T-cell (primary cell): ENCODE measurements around the gene DCLK3. TPM values are rescaled to one million over a fixed set of nuclear protein-coding genes. Genes with fewer than 3 reads are reported as not detected.

Source experiments
- ATAC-seq, 4 experiments: fragments of 200-7000 bp in 3 of 4; fragments of 150-1000 bp in 1 of 4; cut with Tn5 transposase; replicated peaks in 1 of 4; 1 replicate in 3 of 4; 2 replicates in 1 of 4; pipeline ENCODE4 v1.10.0; 2021; ENCODE audit warnings: moderate library complexity in 3 of 4, mild to moderate bottlenecking in 2 of 4, moderate number of reproducible peaks in 1 of 4
- CTCF ChIA-PET, 2 donors: fragments of 300-600 bp; sonication (Branson Sonifier 250); formaldehyde crosslinking; loops; one replicate each; lab custom pipeline; 2022; ENCODE audit warnings: antibody characterized with exemption in 2 of 2; lab: Charles Lee
- POLR2A ChIA-PET, 2 donors: fragments of 300-600 bp; sonication (Branson Sonifier 250); formaldehyde crosslinking; loops; one replicate each; lab custom pipeline; 2022; ENCODE audit warnings: antibody characterized with exemption in 2 of 2; lab: Charles Lee
- DNase-seq, 35 experiments: peaks; one replicate each; pipeline versions ENCODE4 v3.0.0 to v3.0.0-alpha.2; 2013 to 2023
- H3K27ac ChIP-seq: one replicate; pipeline ENCODE4 v1.5.1; 2013; ENCODE audit warnings: low read length
- H3K27me3 ChIP-seq, 2 experiments: replicated peaks in 1 of 2; 1 replicate in 1 of 2; 2 replicates in 1 of 2; pipeline versions ENCODE4 v1.6.1 to v1.7.0; 2013; ENCODE audit warnings: low read length in 1 of 2, mixed read lengths in 1 of 2; ENCODE audit not compliant: control insufficient read depth in 2 of 2, insufficient read depth in 2 of 2; ENCODE audit errors: extremely low read depth in 1 of 2
- H3K36me3 ChIP-seq, 2 donors: 1 replicate in 1 of 2; 2 replicates in 1 of 2; pipeline versions ENCODE4 v1.6.1 to v1.7.0; 2013; ENCODE audit warnings: low read length in 1 of 2; ENCODE audit not compliant: control insufficient read depth in 2 of 2, insufficient read depth in 1 of 2; ENCODE audit errors: extremely low read depth in 1 of 2
- H3K4me1 ChIP-seq, 2 experiments: 1 replicate in 1 of 2; 2 replicates in 1 of 2; pipeline versions ENCODE4 v1.6.1 to v1.7.0; 2013; ENCODE audit warnings: low read length in 2 of 2, mixed read lengths in 1 of 2; ENCODE audit not compliant: insufficient read depth in 2 of 2, control insufficient read depth in 1 of 2; ENCODE audit errors: extremely low read depth in 1 of 2
- H3K4me3 ChIP-seq, 2 donors: 1 replicate in 1 of 2; 2 replicates in 1 of 2; pipeline versions ENCODE4 v1.5.1 to v1.7.0; 2013; ENCODE audit warnings: mild to moderate bottlenecking in 2 of 2, low read length in 1 of 2, moderate library complexity in 1 of 2; ENCODE audit not compliant: control insufficient read depth in 1 of 2; ENCODE audit errors: extremely low read depth in 1 of 2
- H3K9me3 ChIP-seq: 2 replicates; pipeline ENCODE4 v1.7.0; 2013
- H3K27ac Mint-ChIP-seq, 2 donors: one replicate each; pipeline ENCODE4 v1.8.0; 2020 to 2021; ENCODE audit warnings: mild to moderate bottlenecking in 2 of 2, mixed read lengths in 2 of 2
- H3K27me3 Mint-ChIP-seq, 2 donors: one replicate each; pipeline ENCODE4 v1.8.0; 2021 to 2022; ENCODE audit warnings: mixed read lengths in 2 of 2
- H3K36me3 Mint-ChIP-seq: one replicate; pipeline ENCODE4 v1.8.0; 2021; ENCODE audit warnings: mixed read lengths
- H3K4me1 Mint-ChIP-seq, 3 donors: one replicate each; pipeline ENCODE4 v1.8.0; 2020 to 2022; ENCODE audit warnings: mixed read lengths in 3 of 3, mild to moderate bottlenecking in 1 of 3
- H3K4me3 Mint-ChIP-seq, 3 donors: one replicate each; pipeline ENCODE4 v1.8.0; 2020 to 2022; ENCODE audit warnings: mild to moderate bottlenecking in 3 of 3, mixed read lengths in 3 of 3, moderate library complexity in 3 of 3
- H3K9me3 Mint-ChIP-seq, 3 donors: one replicate each; pipeline ENCODE4 v1.8.0; 2020 to 2022; ENCODE audit warnings: mixed read lengths in 3 of 3
- WGBS: methylation state at CpG from one replicate; pipeline ENCODE4 v1.1.5; 2013; ENCODE audit warnings: missing lambda C conversion rate; ENCODE audit not compliant: insufficient coverage; 5-methylcytosine and 5-hydroxymethylcytosine counted together
- total RNA-seq, 35 experiments: library from RNA in 6 of 35; stranded (reverse) in 6 of 35; fragments of 120-200 nt in 1 of 35; gene quantifications; one replicate each; pipeline versions ENCODE4 v1.2.1 to v1.2.4 and lab custom pipeline; 2013 to 2026

DCLK3 gene
- total RNA-seq, 5 donors from 2014 or later (not counting 1 experiment from before 2014, with no cell fraction given): not detected

DNA sequence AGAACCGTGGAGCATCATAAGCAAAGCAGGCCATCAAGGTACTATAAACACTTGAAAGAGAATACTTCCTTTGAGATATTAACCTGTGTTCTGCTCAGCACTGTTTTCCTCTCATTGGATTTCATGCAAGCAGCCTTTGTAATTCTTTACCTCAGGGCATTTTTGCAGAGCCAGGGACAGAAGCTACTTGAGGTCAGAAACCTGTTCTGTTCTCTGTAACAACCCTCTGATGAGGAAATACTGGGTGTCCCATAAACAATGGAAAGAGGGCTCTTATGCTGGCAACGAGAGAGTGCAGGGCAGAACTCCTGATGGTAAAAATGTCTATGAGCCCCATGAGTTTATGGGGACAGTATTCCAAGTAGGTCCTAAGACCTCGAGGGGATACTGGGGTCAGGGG, 66.0 kb downstream of the DCLK3 start:
- Mint-ChIP-seq H3K27ac (no peak overlapping the region), H3K36me3 (no peaks in the 10 kb centered on the region), H3K4me1 (no peaks in the 10 kb centered on the region), H3K9me3 (no peaks in the 10 kb centered on the region), H3K4me3 (no peak overlapping the region), H3K27me3 (peaks cover 3% of the 10 kb centered on the region in 2 donors)
- POLR2A ChIA-PET: no interaction called here
- Histone ChIP-seq H3K4me1 (no peaks in the 10 kb centered on the region), H3K36me3 (no peaks in the 10 kb centered on the region), H3K9me3 (no peaks in the 10 kb centered on the region), H3K27me3 (no peaks in the 10 kb centered on the region), H3K27ac (no peak overlapping the region), H3K4me3 (no peak overlapping the region)
- ATAC-seq (no peak), DNase-seq (no peak)
- CTCF ChIA-PET: no interaction called here
- WGBS: 36% methylated on average over 2 of the region's 3 CpGs

DNA sequence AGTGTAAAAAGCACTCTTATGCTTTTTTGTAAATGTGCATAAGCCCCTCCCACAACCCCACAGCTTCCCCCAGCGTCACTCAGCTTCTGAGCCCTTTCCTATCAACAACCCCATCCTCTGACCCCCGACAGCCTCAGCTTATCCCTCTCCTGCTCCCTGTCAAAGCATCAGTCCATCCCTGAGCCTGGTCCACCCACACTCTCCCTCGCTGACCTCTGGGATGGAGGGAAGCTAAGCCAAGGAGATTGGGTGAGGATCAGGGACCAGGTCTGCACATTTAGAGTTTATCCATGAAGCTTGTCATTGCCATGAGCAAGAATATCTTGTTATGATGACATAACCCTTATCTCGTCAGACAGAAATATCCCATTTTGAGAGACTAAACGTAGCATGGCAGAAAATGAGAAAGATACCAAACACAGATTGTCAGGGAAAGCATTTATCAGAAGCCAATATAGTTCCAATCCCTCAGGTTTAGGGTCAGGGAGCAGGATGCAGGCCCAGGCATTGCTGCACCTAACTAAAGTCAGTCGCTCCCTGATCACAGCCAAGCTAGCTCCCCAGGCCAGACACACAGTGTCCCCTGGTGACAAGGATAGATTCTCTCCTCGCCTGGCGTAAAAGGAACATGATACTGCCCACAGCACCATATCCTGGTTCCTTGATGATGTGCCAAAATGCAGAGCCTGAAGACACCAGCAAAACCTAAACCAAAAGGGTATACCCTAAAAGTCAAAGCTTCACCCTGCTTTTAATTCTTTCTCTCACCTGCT, 66.9 kb downstream of the DCLK3 start:
- Mint-ChIP-seq H3K9me3 (no peaks in the 10 kb centered on the region), H3K4me1 (no peaks in the 10 kb centered on the region), H3K27me3 (peaks cover 0 to 5% of the 10 kb centered on the region in 2 donors), H3K27ac (no peak overlapping the region), H3K4me3 (no peak overlapping the region), H3K36me3 (no peaks in the 10 kb centered on the region)
- ChIA-PET POLR2A (no interaction called here), CTCF (no interaction called here)
- no peak overlapping the region for H3K27ac ChIP-seq
- H3K9me3 ChIP-seq: no peaks in the 10 kb centered on the region
- H3K36me3 ChIP-seq: no peaks in the 10 kb centered on the region
- no peak overlapping the region for H3K4me3 ChIP-seq
- H3K4me1 ChIP-seq: no peaks in the 10 kb centered on the region
- H3K27me3 ChIP-seq: no peaks in the 10 kb centered on the region
- no peak for DNase-seq
- no peak for ATAC-seq
- 73% methylated on average over 3 of the region's 8 CpGs for WGBS

DNA sequence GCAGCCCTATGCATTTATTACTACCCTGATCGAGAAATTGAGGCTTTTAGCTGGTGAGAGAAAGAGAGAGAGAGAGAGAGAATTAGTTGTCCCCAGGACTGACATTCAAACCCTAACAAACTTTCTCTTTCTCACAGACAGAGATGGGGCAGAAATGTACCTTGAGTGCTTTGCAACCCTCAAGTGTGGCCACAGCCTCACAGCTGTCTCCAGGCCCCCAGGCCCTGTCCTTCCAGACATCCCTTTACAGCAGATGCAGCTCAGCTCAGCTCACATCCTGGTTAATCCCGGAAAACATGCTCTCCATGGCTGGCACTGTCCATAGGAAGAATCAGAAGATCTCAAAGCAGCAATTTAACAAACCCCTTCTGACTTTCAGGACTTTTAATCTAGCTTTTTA, 67.6 kb downstream of the DCLK3 start:
- H3K36me3 ChIP-seq: no peaks in the 10 kb centered on the region
- Mint-ChIP-seq H3K4me3 (no peak overlapping the region), H3K27ac (no peak overlapping the region), H3K36me3 (no peaks in the 10 kb centered on the region), H3K9me3 (no peaks in the 10 kb centered on the region), H3K4me1 (no peaks in the 10 kb centered on the region), H3K27me3 (peaks cover 0 to 3% of the 10 kb centered on the region in 2 donors)
- H3K27me3 ChIP-seq: no peaks in the 10 kb centered on the region
- ATAC-seq: no peak
- no peak for DNase-seq
- 86% methylated on average over 1 of the region's 2 CpGs for WGBS
- POLR2A ChIA-PET: no interaction called here
- H3K4me3 ChIP-seq: no peak overlapping the region
- CTCF ChIA-PET: no interaction called here
- H3K27ac ChIP-seq: no peak overlapping the region
- H3K9me3 ChIP-seq: no peaks in the 10 kb centered on the region
- no peaks in the 10 kb centered on the region for H3K4me1 ChIP-seq

DNA sequence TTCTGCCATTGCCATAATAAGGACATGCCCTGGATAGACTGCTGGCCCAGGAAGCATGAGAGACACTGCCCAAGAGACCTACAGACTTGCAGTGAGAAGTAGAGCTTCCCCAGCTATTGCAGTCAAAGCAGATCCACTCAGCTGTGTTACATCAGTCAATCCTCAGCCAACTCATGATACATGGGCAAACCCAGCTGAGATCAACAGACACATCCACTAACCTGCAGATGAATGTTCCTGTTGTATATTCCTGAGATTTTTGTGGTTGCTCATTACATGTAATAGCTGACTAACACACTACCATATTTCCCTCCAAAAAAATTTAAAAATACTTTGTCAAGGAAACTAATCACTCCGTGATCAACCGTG, 68.6 kb downstream of the DCLK3 start:
- no peaks in the 10 kb centered on the region for H3K36me3 ChIP-seq
- ChIA-PET POLR2A (no interaction called here), CTCF (no interaction called here)
- DNase-seq: no peak
- H3K27me3 Mint-ChIP-seq: peaks cover 0 to 3% of the 10 kb centered on the region in 2 donors
- H3K9me3 ChIP-seq: no peaks in the 10 kb centered on the region
- no peaks in the 10 kb centered on the region for H3K4me1 Mint-ChIP-seq
- H3K27ac Mint-ChIP-seq: no peak overlapping the region
- no peaks in the 10 kb centered on the region for H3K36me3 Mint-ChIP-seq
- WGBS: no CpG with 5 or more reads among the region's 2 CpGs
- H3K4me3 ChIP-seq: no peak overlapping the region
- H3K4me3 Mint-ChIP-seq: no peak overlapping the region
- no peaks in the 10 kb centered on the region for H3K9me3 Mint-ChIP-seq
- ATAC-seq: no peak
- no peaks in the 10 kb centered on the region for H3K4me1 ChIP-seq
- no peaks in the 10 kb centered on the region for H3K27me3 ChIP-seq
- no peak overlapping the region for H3K27ac ChIP-seq

DNA sequence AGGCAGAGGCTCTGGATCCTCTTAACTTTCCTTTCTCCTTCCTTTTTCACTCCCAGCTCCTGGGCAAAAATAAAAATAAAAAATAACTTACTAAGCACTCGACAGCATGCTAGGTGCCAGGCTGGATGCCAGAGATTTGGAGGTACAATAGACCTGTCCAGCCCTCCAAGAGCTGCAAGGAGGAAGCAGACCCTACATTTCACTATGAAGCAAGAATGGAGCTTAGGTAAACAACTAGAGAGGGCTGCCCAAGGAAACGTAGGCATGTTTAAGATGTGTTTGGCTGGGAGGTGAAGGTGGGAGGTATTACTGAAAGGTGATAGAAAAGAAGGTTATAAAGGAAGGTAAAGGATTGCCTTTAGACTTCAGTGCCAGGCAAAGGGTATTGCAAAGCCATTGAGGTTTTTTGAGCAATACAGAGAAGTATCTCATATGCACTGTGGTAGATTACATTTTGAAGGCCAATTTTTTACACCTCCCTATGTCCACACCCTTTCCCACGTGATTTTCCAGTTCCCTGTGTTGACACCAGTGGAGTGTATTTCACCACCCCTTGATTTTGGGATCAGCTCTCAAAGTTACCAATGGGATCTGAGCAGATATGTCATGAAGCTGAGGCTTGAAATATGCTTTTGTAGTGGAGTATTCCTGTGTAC, 69.1 kb downstream of the DCLK3 start:
- H3K4me1 ChIP-seq: no peaks in the 10 kb centered on the region
- H3K36me3 Mint-ChIP-seq: no peaks in the 10 kb centered on the region
- peaks cover 0 to 3% of the 10 kb centered on the region in 2 donors for H3K27me3 Mint-ChIP-seq
- no peaks in the 10 kb centered on the region for H3K9me3 Mint-ChIP-seq
- no peak overlapping the region for H3K27ac Mint-ChIP-seq
- CTCF ChIA-PET: interaction anchor here in 1 of 2 donors (1.1 kb wide), 1 partner anchor 11 kb away, joined by 4 read pairs; no protein-coding TSS in a partner anchor
- H3K4me3 Mint-ChIP-seq: no peak overlapping the region
- no peaks in the 10 kb centered on the region for H3K36me3 ChIP-seq
- WGBS: 50% methylated on average over 1 of the region's 3 CpGs
- POLR2A ChIA-PET: no interaction called here
- DNase-seq (no peak), ATAC-seq (no peak)
- no peak overlapping the region for H3K4me3 ChIP-seq
- H3K27ac ChIP-seq: no peak overlapping the region
- no peaks in the 10 kb centered on the region for H3K4me1 Mint-ChIP-seq
- H3K27me3 ChIP-seq: no peaks in the 10 kb centered on the region
- H3K9me3 ChIP-seq: no peaks in the 10 kb centered on the region

DNA sequence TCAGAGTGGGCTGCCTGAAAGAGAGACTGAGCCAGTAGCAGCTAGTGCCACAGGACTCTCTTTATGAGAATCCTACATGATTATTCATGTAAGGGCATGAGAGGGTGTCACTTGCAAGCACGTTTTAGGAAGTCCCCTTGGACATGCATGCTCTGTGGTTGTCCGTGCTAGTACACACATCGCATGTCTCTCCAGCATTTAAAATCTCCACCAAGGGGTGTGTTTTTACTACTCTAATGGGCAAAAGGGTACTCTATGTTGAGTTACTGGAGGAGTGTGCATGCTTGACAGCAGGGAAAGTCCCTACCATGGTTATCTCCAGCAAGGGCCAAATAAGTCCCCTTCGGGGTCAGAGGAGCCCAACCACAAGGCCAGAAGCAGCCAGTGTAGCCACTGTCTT, 70.7 kb downstream of the DCLK3 start:
- CTCF ChIA-PET: no interaction called here
- no peak for DNase-seq
- Histone ChIP-seq H3K27me3 (no peaks in the 10 kb centered on the region), H3K9me3 (no peaks in the 10 kb centered on the region), H3K27ac (no peak overlapping the region), H3K36me3 (no peaks in the 10 kb centered on the region), H3K4me1 (no peaks in the 10 kb centered on the region), H3K4me3 (no peak overlapping the region)
- Mint-ChIP-seq H3K4me3 (no peak overlapping the region), H3K4me1 (no peaks in the 10 kb centered on the region), H3K27ac (no peak overlapping the region), H3K36me3 (no peaks in the 10 kb centered on the region), H3K27me3 (peaks cover 0 to 3% of the 10 kb centered on the region in 2 donors), H3K9me3 (no peaks in the 10 kb centered on the region)
- WGBS: 57% methylated on average over 1 of the region's 4 CpGs
- POLR2A ChIA-PET: no interaction called here
- no peak for ATAC-seq
